DND-41 (cell line): Measurements from ENCODE around the gene RAMACL.

Source experiments
- CTCF ChIP-seq: IDR thresholded peaks from 2 replicates; pipeline ENCODE4 v1.5.1; 2012; ENCODE audit warnings: borderline replicate concordance, low read length, moderate library complexity, mild to moderate bottlenecking; ENCODE audit not compliant: poor library complexity, severe bottlenecking; ENCODE audit errors: extremely low read depth
- EZH2 ChIP-seq: IDR thresholded peaks from 3 replicates; pipeline ENCODE4 v1.6.1; 2012; ENCODE audit warnings: borderline replicate concordance, low read depth, mild to moderate bottlenecking, moderate library complexity, low read length, inconsistent platforms; ENCODE audit not compliant: severe bottlenecking

DNA sequence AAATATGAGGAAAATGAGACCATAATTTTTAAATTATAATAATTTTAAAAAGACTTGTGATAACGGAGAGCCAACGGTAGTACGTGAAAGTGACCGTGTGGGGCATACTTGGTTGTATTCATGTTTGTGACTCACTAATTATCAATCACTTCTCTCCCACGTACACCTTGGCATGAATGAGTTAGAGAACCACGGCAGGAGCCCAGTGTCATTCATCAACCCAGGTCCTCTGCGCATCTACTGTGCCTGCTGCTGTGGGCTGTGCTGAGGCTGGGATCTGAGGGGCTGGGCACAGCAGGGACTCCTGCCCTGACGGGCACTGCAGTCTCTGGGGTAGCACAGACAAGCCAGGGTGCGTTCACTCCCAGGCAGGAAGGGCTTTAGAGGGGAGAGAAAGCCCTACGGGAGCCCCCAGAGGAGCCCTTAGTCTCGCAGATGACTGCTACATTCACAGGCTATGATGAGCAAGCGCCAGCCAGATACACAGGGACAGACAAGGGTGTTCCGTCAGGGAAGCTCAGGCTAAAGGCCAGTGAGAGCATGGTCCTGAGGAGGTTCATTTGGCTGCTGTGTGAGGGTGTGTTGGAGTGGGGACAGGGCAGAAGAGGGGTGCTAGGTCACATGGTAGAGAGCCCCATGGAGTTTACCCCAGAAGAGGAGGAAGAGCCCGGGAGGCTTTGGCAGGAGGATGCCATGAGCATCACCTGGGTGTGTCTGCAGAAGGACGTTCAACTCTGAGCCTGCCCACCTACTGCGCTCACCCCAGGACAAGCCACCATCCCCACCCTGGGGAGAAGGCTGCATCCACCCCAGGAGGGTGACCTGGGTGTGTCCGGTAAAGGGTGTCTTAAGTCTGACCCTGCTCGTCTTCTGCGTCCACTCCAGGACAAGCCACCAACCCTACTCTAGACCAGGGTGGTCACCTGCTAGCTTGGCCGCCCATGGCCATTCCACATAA, 48.8 kb upstream of the RAMACL start:
- TF ChIP-seq CTCF (no peak), EZH2 (no peak)
